ENCODE results near the gene LEMD2. TPM values are rescaled to one million over a fixed set of nuclear protein-coding genes. Genes with fewer than 3 reads are reported as not detected.

Gene LEMD2
- total RNA-seq, 6 experiments from 2014 or later = 17.8 to 28.0 (median 21.8) TPM

DNA sequence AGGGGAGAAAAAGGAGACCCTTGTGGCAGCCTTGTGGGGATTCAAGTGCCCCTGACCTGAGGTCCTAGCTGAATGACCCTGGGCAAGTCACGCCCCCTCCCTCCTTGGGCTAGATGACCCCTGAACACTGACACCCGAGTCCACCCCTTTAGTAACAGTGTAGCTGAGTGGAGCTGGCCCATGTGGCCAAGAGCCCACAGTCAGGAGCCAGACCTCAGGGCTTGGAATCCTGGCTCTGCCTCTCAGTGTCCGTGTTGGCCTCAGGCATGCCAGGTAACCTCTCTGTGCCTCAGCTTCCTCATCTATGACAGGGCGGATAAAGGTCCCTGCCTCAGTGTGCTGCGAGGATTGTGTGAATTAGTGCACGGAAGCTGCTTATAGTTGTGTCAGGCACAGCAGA, 56.5 kb downstream of the LEMD2 start:
- intact Hi-C loops (cut with DNase I) = no loop called here
- Histone ChIP-seq H3K36me3 (peaks cover 0 to 7% (median 1%) of the 10 kb centered on the region in 4 donors), H3K4me1 (peaks cover 0 to 18% (median 0%) of the 10 kb centered on the region in 4 donors), H3K4me3 (no peak overlapping the region), H3K27me3 (no peaks in the 10 kb centered on the region), H3K27ac (no peak overlapping the region), H3K9me3 (no peaks in the 10 kb centered on the region)
- DNase-seq (no peak), ATAC-seq (peak in 1 of 4 donors; percentile 6)
- WGBS (ENCODE audit: insufficient coverage, low coverage, low lambda C conversion rate, missing lambda C conversion rate) = no CpG with 5 or more reads among the region's 6 CpGs
- TF ChIP-seq POLR2A (IDR thresholded peaks at IDR 0.05) = no peak
- TF ChIP-seq, protein P1, sequence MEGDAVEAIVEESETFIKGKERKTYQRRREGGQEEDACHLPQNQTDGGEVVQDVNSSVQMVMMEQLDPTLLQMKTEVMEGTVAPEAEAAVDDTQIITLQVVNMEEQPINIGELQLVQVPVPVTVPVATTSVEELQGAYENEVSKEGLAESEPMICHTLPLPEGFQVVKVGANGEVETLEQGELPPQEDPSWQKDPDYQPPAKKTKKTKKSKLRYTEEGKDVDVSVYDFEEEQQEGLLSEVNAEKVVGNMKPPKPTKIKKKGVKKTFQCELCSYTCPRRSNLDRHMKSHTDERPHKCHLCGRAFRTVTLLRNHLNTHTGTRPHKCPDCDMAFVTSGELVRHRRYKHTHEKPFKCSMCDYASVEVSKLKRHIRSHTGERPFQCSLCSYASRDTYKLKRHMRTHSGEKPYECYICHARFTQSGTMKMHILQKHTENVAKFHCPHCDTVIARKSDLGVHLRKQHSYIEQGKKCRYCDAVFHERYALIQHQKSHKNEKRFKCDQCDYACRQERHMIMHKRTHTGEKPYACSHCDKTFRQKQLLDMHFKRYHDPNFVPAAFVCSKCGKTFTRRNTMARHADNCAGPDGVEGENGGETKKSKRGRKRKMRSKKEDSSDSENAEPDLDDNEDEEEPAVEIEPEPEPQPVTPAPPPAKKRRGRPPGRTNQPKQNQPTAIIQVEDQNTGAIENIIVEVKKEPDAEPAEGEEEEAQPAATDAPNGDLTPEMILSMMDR (IDR thresholded peaks at IDR 0.05) = no peak

DNA sequence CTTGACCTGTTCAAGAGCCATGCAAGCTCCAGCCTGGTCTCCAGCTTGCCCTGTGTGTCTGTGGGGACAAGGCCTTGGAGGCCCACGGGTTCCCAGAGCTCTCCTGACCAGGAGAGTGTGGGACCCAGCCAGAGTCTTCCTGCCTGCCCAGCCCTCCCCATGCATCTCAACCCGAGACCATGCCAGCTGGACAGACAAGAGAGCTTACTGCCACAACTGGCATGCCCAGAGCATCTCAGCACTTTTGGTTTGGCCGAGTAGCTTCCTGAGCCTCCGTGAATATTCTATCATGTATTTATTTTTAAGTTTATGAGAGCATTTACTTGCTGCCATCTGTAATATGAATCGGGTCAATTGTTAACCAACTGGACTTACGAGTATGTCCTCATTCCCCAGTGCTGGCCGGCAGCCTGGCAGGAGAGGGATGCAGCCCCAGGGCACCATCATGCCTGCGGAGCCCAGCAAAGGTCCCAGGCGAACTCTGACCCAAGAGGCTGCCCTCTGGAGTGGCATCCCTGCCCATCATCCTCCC, 57.1 kb downstream of the LEMD2 start:
- DNase-seq = peak; percentile 61 to 90 (median 80)
- Histone ChIP-seq H3K4me1 (peaks cover 0 to 21% (median 0%) of the 10 kb centered on the region in 4 donors), H3K9me3 (no peaks in the 10 kb centered on the region), H3K36me3 (peaks cover 0 to 7% (median 1%) of the 10 kb centered on the region in 4 donors), H3K4me3 (no peak overlapping the region), H3K27ac (peak overlapping the region in 1 of 3 donors; percentile 40), H3K27me3 (no peaks in the 10 kb centered on the region)
- TF ChIP-seq, protein P1 (IDR thresholded peaks at IDR 0.05) = no peak
- no peak for TF ChIP-seq POLR2A (IDR thresholded peaks at IDR 0.05)
- WGBS (ENCODE audit: insufficient coverage, low coverage, low lambda C conversion rate, missing lambda C conversion rate) = 82% methylated on average over 5 of the region's 9 CpGs
- intact Hi-C loops (cut with DNase I) = no loop called here
- peak; percentile 39 to 80 (median 70) for ATAC-seq

DNA sequence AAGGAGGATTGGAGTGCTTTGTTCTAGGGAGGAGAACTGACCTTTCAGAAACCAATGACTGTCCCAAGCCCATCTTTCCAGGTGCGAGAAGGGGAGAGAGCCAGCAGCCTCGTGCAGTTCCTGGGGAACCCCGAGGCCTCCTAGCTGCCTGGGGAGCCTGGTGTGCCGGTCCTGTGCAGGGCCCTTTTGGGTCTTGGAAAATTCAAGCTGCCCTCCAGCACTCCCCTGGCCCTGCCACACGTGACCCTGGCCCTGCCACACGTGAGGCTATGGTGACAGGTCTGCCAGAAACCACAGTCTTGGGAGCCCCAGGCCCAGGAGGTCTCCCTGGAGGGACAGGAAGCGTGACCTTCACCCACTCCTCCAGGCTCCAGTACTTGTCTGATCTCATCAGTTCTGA, 57.9 kb downstream of the LEMD2 start:
- DNase-seq (peak in 1 of 3 donors; percentile 29), ATAC-seq (no peak)
- TF ChIP-seq POLR2A (IDR thresholded peaks at IDR 0.05) = no peak
- TF ChIP-seq, protein P1 (IDR thresholded peaks at IDR 0.05) = no peak
- Histone ChIP-seq H3K27me3 (no peaks in the 10 kb centered on the region), H3K27ac (no peak overlapping the region), H3K9me3 (no peaks in the 10 kb centered on the region), H3K4me3 (no peak overlapping the region), H3K36me3 (peaks cover 0 to 7% (median 1%) of the 10 kb centered on the region in 4 donors), H3K4me1 (peaks cover 0 to 21% (median 0%) of the 10 kb centered on the region in 4 donors)
- WGBS (ENCODE audit: insufficient coverage, low coverage, low lambda C conversion rate, missing lambda C conversion rate) = no CpG with 5 or more reads among the region's 7 CpGs
- intact Hi-C loops (cut with DNase I) = no loop called here

DNA sequence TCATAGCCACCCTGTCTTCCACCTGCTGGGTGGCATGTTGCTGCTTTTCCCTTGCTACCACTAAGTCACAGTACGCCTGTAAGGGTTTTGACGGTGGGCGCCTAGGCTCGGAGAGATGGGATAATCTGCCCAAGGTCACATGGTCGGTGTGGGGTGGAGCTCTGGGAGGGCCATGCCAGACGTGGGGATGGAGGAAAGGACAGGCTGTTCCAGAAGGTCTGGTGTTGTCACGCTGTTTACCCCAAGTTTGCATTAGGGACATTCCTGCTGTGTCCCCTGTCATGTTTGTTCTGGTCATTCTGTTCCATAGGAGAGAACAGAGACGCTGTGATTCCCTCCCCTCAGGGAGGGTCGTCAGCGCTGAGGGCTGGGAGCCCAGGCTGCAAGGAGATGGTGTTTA, 58.3 kb downstream of the LEMD2 start:
- TF ChIP-seq POLR2A (IDR thresholded peaks at IDR 0.05) = no peak
- TF ChIP-seq, protein P1 (IDR thresholded peaks at IDR 0.05) = no peak
- H3K4me1 ChIP-seq = peaks cover 0 to 21% (median 0%) of the 10 kb centered on the region in 4 donors
- no peaks in the 10 kb centered on the region for H3K9me3 ChIP-seq
- whole genome bisulfite sequencing (ENCODE audit: insufficient coverage, low coverage, low lambda C conversion rate, missing lambda C conversion rate) = 79% methylated on average over 6 of the region's 10 CpGs
- intact Hi-C loops (cut with DNase I) = no loop called here
- H3K36me3 ChIP-seq = peaks cover 0 to 7% (median 1%) of the 10 kb centered on the region in 4 donors
- ATAC-seq = no peak
- H3K27me3 ChIP-seq = no peaks in the 10 kb centered on the region
- no peak overlapping the region for H3K27ac ChIP-seq
- H3K4me3 ChIP-seq = no peak overlapping the region
- peak in 2 of 3 donors; percentile 4 to 34 for DNase-seq
